ENCODE measurements around the gene KHDRBS1. TPM values are rescaled to one million over a fixed set of nuclear protein-coding genes. Genes with fewer than 3 reads are reported as not detected.
"Not testable (repeated sequence)": the region's sequence is repeated elsewhere in the genome, so short reads cannot be mapped to it uniquely, and the experiment has no call there.

Gene KHDRBS1
- total and polyA plus RNA-seq, 4 experiments from 2014 or later, result 70.8 to 122 (median 115) TPM

DNA sequence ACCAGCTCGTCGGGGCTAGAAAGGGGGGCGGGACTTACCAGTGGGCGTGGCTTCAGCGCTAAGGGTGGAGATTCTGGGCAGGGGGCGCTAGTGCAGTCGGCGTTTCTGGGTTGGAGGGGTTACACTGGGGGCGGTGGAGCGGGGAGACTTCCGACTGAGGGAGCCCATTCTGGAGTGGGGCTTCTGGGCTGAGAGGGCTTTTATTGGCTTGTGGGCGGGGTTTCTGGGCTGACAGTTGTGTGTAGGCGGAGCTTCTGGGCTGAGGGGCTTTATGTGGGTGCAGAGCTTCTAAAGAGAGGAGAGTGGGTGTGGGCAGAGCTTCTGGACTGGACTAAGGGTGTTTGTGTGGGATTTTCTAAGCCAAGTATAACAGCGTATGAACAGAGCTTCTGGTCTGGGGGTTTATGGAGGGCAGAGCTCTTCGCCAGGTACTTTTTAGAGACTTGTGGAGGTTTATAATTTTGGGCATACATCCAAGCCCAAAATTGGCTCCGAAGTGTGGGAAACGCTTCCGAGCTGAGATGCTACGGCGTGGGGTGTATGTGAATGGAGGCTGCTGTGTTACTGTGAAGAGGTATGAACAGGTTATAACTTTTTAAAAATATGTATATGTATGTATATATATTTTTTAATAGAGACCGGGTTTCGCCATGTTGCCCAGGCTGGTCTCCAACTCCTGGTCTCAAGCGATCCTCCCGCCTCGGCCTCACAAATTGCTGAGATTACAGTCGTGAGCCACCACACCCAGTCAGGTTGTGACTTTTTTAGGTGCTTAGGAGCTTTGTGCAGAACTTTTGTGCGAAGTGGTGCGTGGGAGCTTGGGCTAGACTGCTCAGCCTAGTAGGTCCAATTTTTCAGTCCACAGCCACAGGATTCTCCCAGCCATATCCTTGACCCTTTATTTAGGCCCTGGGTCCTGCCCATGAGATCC, 59.9 kb downstream of the KHDRBS1 start:
- peaks cover 35% of the 10 kb centered on the region for H3K4me1 ChIP-seq (ENCODE audit: insufficient read depth, low read length)
- no peaks in the 10 kb centered on the region for H3K27me3 Mint-ChIP-seq
- no peaks in the 10 kb centered on the region for H3K27me3 ChIP-seq (ENCODE audit: insufficient read depth, low read length)
- H3K4me3 Mint-ChIP-seq, result peak overlapping the region; percentile 84 to 98 (median 92)
- H3K27ac Mint-ChIP-seq, result peak overlapping the region; percentile 80 to 99 (median 97)
- H3K9me3 Mint-ChIP-seq, result peaks cover 0 to 5% (median 0%) of the 10 kb centered on the region in 8 donors
- ChIA-PET POLR2A (ENCODE audit: partially characterized antibody) (interaction anchor here (0.6 to 3.3 kb wide), 40 partner anchors 8 to 578 kb away, joined by 3 to 63 read pairs (median 5); partner anchors contain the start of genes BSDC1, HDAC1, IQCC and KHDRBS1), CTCF (ENCODE audit: partially characterized antibody) (interaction anchor here (1.0 to 4.2 kb wide), 9 partner anchors 10 to 248 kb away, joined by 3 to 32 read pairs (median 5); partner anchors contain the start of gene KPNA6)
- H3K4me3 ChIP-seq (ENCODE audit: low read length in 2 of 2), result peak overlapping the region; percentile 65 to 95
- H3K36me3 Mint-ChIP-seq, result peaks cover 9 to 32% of the 10 kb centered on the region in 2 donors
- peaks cover 21% of the 10 kb centered on the region for H3K36me3 ChIP-seq (ENCODE audit: insufficient read depth, low read length)
- H3K27ac ChIP-seq (ENCODE audit: low read depth, low read length), result peak overlapping the region; percentile 73
- H3K9me3 ChIP-seq (ENCODE audit: control insufficient read depth in 1 of 2, low read length in 2 of 2), result no peaks in the 10 kb centered on the region
- DNase-seq, result peak in 1 of 5 donors; percentile 91
- intact Hi-C loops (cut with micrococcal nuclease), result loop anchor here (2.0 to 10.0 kb wide), 2 partner anchors 131 to 321 kb away; partner anchors contain the start of genes BSDC1, CCDC28B, DCDC2B and IQCC
- peaks cover 26 to 52% (median 41%) of the 10 kb centered on the region in 4 donors for H3K4me1 Mint-ChIP-seq

DNA sequence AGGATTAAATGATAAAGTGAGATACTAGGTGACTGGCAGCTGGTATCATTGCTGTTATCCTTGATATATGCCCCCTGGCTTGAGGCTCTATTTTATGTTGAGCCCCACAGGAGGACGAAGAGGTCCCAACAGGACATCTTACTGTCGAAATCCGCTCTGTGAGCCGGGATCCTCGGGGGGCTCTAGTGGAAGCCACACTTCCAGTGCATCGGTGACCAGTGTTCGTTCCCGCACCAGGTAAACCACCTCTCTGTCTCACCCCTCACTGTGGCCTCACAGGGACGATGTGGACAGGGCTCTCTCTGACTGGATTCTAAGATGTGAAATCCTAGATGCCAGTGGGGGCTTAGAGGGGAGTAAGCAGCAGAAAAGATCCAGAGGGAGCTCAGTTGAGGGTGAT, 61.2 kb downstream of the KHDRBS1 start:
- no peak for DNase-seq
- no peaks in the 10 kb centered on the region for H3K27me3 Mint-ChIP-seq
- H3K36me3 Mint-ChIP-seq, result peaks cover 9 to 37% of the 10 kb centered on the region in 2 donors
- peaks cover 26 to 51% (median 37%) of the 10 kb centered on the region in 4 donors for H3K4me1 Mint-ChIP-seq
- H3K36me3 ChIP-seq (ENCODE audit: insufficient read depth, low read length), result peaks cover 21% of the 10 kb centered on the region
- no peak overlapping the region for H3K4me3 ChIP-seq (ENCODE audit: low read length in 2 of 2)
- H3K9me3 Mint-ChIP-seq, result peaks cover 0 to 5% (median 0%) of the 10 kb centered on the region in 8 donors
- peak overlapping the region in 5 of 7 donors; percentile 20 to 80 (median 74) for H3K27ac Mint-ChIP-seq
- H3K27me3 ChIP-seq (ENCODE audit: insufficient read depth, low read length), result no peaks in the 10 kb centered on the region
- H3K4me1 ChIP-seq (ENCODE audit: insufficient read depth, low read length), result peaks cover 35% of the 10 kb centered on the region
- no peak overlapping the region for H3K27ac ChIP-seq (ENCODE audit: low read depth, low read length)
- peak overlapping the region in 7 of 8 donors; percentile 13 to 89 (median 44) for H3K4me3 Mint-ChIP-seq
- intact Hi-C loops (cut with micrococcal nuclease), result loop anchor here (10.0 kb wide), 1 partner anchor 130 kb away; the partner anchor contains the start of genes CCDC28B, DCDC2B and IQCC
- ChIA-PET POLR2A (ENCODE audit: partially characterized antibody) (interaction anchor here (0.8 to 3.3 kb wide), 5 partner anchors 9 to 281 kb away, joined by 3 to 48 read pairs (median 4); partner anchors contain the start of genes KHDRBS1 and KPNA6), CTCF (ENCODE audit: partially characterized antibody) (interaction anchor here (0.8 to 4.2 kb wide), 3 partner anchors 18 to 285 kb away, joined by 3 to 32 read pairs (median 6); partner anchors contain the start of gene KPNA6)
- H3K9me3 ChIP-seq (ENCODE audit: control insufficient read depth in 1 of 2, low read length in 2 of 2), result no peaks in the 10 kb centered on the region

DNA sequence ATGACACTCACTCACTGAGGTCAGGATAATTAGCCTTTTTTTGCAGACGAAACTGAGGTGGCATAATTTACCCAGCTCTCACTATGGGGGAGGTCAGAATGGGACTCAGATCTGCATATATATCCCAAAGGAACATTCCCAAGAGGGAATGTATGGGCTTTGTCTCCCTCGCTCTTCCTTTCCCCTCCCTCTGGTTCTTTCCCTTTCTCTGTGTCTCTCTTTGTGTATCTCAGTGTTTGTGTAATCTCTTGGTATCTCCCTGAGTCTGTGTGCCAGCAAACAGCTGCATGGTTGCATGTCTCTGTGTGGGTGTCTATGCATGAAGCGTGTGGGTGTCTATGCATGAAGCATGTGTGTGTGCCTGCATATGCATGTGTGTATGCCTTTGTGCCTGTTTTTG, 63.8 kb downstream of the KHDRBS1 start:
- CTCF ChIA-PET (ENCODE audit: partially characterized antibody), result no interaction called here
- POLR2A ChIA-PET (ENCODE audit: partially characterized antibody), result no interaction called here
- intact Hi-C loops (cut with micrococcal nuclease), result loop anchor here (10.0 kb wide), 1 partner anchor 127 kb away; the partner anchor contains the start of genes CCDC28B, DCDC2B and IQCC
- Mint-ChIP-seq H3K36me3 (peaks cover 15 to 48% of the 10 kb centered on the region in 2 donors), H3K4me1 (peaks cover 15 to 37% (median 25%) of the 10 kb centered on the region in 4 donors), H3K27ac (peak overlapping the region in 5 of 7 donors; percentile 2 to 82 (median 34)), H3K9me3 (no peaks in the 10 kb centered on the region), H3K4me3 (peak overlapping the region in 1 of 8 donors; percentile 33), H3K27me3 (no peaks in the 10 kb centered on the region)
- Histone ChIP-seq H3K4me3 (ENCODE audit: low read length in 2 of 2) (no peak overlapping the region), H3K27me3 (ENCODE audit: insufficient read depth, low read length) (no peaks in the 10 kb centered on the region), H3K9me3 (ENCODE audit: control insufficient read depth in 1 of 2, low read length in 2 of 2) (no peaks in the 10 kb centered on the region), H3K27ac (ENCODE audit: low read depth, low read length) (no peak overlapping the region), H3K4me1 (ENCODE audit: insufficient read depth, low read length) (peaks cover 23% of the 10 kb centered on the region), H3K36me3 (ENCODE audit: insufficient read depth, low read length) (peaks cover 21% of the 10 kb centered on the region)
- no peak for DNase-seq

DNA sequence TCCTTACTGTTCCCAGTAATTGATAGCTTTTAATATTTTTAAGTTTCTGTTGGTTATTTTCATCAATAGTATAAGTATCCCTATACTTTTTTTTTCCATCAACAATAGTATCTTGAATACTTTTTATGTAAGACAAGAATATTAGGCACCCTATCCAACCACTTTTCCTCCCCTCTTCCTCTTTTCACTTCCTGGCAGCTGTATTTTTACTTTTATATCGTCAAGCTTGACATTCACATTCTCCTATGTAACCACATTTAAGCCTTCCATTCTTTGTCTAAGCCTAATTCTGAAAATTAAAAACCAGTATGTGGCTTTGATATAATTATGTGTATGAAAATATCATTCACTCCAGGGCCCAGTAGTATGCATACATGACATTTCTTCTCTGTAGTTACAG, 68.4 kb downstream of the KHDRBS1 start:
- Histone ChIP-seq H3K36me3 (ENCODE audit: insufficient read depth, low read length) (peaks cover 18% of the 10 kb centered on the region), H3K4me1 (ENCODE audit: insufficient read depth, low read length) (no peaks in the 10 kb centered on the region), H3K27me3 (ENCODE audit: insufficient read depth, low read length) (no peaks in the 10 kb centered on the region), H3K9me3 (ENCODE audit: control insufficient read depth in 1 of 2, low read length in 2 of 2) (no peaks in the 10 kb centered on the region), H3K27ac (ENCODE audit: low read depth, low read length) (no peak overlapping the region), H3K4me3 (ENCODE audit: low read length in 2 of 2) (no peak overlapping the region)
- ChIA-PET POLR2A (ENCODE audit: partially characterized antibody) (interaction anchor here (1.0 to 1.9 kb wide), 2 partner anchors 10 to 26 kb away, joined by 3 to 7 read pairs; partner anchors contain the start of gene TMEM39B), CTCF (ENCODE audit: partially characterized antibody) (no interaction called here)
- no peak overlapping the region for H3K4me3 Mint-ChIP-seq
- H3K4me1 Mint-ChIP-seq, result peaks cover 4 to 6% (median 6%) of the 10 kb centered on the region in 4 donors
- DNase-seq, result no peak
- no peaks in the 10 kb centered on the region for H3K9me3 Mint-ChIP-seq
- peaks cover 29 to 50% of the 10 kb centered on the region in 2 donors for H3K36me3 Mint-ChIP-seq
- H3K27me3 Mint-ChIP-seq, result no peaks in the 10 kb centered on the region
- intact Hi-C loops (cut with micrococcal nuclease), result no loop called here
- peak overlapping the region in 2 of 7 donors; percentile 11 to 43 for H3K27ac Mint-ChIP-seq

DNA sequence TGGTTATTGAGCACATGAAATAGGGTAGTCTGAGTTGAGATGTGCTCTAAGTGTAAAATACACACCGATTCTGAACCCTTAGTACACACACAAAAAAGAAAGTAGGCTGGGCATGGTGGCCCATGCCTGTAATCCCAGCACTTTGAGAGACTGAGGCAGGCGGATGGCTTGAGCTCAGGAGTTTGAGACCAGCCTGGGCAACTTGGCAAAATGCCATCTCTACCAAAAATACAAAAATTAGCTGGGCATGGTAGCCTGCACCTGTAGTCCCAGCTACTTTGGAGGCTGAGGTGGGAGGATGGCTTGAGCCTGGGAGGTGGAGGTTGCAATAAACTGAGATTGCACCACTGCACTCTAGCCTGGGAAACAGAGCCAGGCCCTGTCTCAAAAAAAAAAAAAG, 72.7 kb downstream of the KHDRBS1 start:
- H3K4me1 ChIP-seq (ENCODE audit: insufficient read depth, low read length); H3K9me3 ChIP-seq (ENCODE audit: control insufficient read depth in 1 of 2, low read length in 2 of 2); H3K36me3 ChIP-seq (ENCODE audit: insufficient read depth, low read length); H3K4me3 Mint-ChIP-seq; H3K4me1 Mint-ChIP-seq; intact Hi-C loops (cut with micrococcal nuclease); H3K27me3 Mint-ChIP-seq; H3K9me3 Mint-ChIP-seq; H3K4me3 ChIP-seq (ENCODE audit: low read length in 2 of 2); H3K27ac ChIP-seq (ENCODE audit: low read depth, low read length); H3K27me3 ChIP-seq (ENCODE audit: insufficient read depth, low read length); DNase-seq: not testable (repeated sequence)
- Mint-ChIP-seq H3K27ac (peak overlapping the region in 2 of 7 donors; percentile 6 to 8), H3K36me3 (peaks cover 37 to 45% of the 10 kb centered on the region in 2 donors)
- CTCF ChIA-PET (ENCODE audit: partially characterized antibody), result interaction anchor here (0.5 kb wide), 1 partner anchor 81 kb away, joined by 4 read pairs; no protein-coding TSS in a partner anchor
- POLR2A ChIA-PET (ENCODE audit: partially characterized antibody), result interaction anchor here (1.3 kb wide), 1 partner anchor 14 kb away, joined by 5 read pairs; the partner anchor contains the start of gene TMEM39B

DNA sequence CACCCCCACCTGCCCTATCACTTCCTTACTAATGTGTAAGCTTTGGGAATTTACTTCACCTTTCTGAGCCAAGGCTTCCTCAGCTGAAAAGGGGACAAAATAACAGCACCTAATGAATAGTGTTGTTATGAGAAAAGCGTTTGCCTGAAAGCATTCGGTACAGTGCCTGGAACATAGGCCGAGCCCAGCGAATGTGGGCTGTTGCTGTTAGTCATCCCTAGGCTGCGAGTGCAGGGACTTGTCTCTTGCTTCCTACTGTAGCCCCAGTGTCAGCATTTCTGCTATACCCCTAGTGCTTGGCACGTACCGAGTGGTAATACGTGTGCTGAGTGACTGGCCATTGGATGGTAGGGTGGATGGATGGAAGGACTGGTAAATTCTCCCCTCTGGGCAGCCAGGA, 77.5 kb downstream of the KHDRBS1 start:
- no peaks in the 10 kb centered on the region for H3K9me3 Mint-ChIP-seq
- Histone ChIP-seq H3K36me3 (ENCODE audit: insufficient read depth, low read length) (peaks cover 33% of the 10 kb centered on the region), H3K9me3 (ENCODE audit: control insufficient read depth in 1 of 2, low read length in 2 of 2) (no peaks in the 10 kb centered on the region), H3K27me3 (ENCODE audit: insufficient read depth, low read length) (no peaks in the 10 kb centered on the region), H3K27ac (ENCODE audit: low read depth, low read length) (no peak overlapping the region), H3K4me1 (ENCODE audit: insufficient read depth, low read length) (no peaks in the 10 kb centered on the region), H3K4me3 (ENCODE audit: low read length in 2 of 2) (no peak overlapping the region)
- no peak for DNase-seq
- no peak overlapping the region for H3K27ac Mint-ChIP-seq
- ChIA-PET CTCF (ENCODE audit: partially characterized antibody) (interaction anchor here (0.9 to 1.0 kb wide), 2 partner anchors 17 to 18 kb away, joined by 3 to 4 read pairs; partner anchors contain the start of genes KPNA6 and TMEM39B), POLR2A (ENCODE audit: partially characterized antibody) (interaction anchor here (1.1 to 1.2 kb wide), 2 partner anchors 17 to 89 kb away, joined by 3 to 4 read pairs; partner anchors contain the start of gene KPNA6)
- intact Hi-C loops (cut with micrococcal nuclease), result no loop called here
- no peaks in the 10 kb centered on the region for H3K4me1 Mint-ChIP-seq
- no peak overlapping the region for H3K4me3 Mint-ChIP-seq
- peaks cover 46 to 56% of the 10 kb centered on the region in 2 donors for H3K36me3 Mint-ChIP-seq
- no peaks in the 10 kb centered on the region for H3K27me3 Mint-ChIP-seq
